Measurements from ENCODE around the gene TENM4.
"Not testable (repeated sequence)": the region's sequence is repeated elsewhere in the genome, so short reads cannot be mapped to it uniquely, and the experiment has no call there.

TENM4 gene

DNA sequence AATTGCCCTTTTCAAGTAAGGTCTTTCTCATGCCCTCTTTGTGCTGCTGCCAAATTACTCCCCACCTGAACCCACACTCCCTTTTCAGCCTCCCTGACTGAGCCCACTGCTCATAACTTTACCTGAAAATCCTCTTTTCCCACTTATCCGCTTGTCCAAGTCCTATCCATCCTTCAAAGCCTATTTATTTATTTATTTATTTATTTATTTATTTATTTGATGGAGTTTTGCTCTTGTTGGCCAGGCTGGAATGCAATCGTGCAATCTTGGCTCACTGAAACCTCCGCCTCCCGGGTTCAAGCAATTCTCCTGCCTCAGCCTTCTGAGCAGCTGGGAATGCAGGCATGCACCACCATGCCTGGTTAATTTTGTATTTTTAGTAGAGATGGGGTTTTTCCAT, 613.5 kb downstream of the TENM4 start:
- DNase-seq = not testable (repeated sequence)

DNA sequence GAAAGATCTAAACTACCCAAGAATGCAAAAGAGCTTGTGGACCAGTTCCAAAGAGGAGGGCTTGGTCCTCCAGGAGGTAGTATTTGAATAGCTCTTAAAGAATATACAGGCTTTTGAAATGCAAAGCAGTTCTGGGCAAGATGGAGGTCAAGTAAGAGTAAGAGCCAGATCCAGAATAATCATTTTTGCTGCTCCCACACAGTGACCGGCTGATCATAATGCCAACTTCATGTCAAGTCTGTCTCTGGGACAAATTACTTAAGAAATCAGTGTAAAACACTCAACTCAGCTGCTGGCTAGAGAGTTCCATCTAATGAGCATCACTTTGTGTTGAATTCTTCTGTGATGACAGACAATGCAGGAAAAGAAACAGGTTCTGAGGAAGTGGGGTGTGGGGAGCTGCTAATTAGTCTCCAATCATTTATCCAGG, 615.2 kb downstream of the TENM4 start:
- no peak for DNase-seq

DNA sequence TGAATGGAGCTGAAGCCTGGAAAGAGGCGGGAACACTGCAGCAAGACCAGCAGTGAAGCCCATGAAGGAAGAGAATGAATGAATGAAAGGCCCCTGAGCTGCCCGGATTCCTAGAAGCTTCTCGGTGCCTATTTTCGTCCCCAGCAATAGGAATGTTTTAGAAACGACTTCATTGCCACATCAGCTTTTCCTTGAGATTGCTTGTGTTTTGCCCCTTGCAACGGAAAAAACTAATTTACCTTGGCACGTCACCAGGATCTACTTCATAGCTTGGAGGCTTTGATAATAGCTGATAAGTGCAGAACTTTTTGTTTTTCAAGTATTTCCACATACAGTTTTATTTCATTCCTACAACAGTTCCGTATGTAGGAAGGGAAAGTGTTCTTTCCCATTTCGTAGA, 617.2 kb downstream of the TENM4 start:
- no peak for DNase-seq

DNA sequence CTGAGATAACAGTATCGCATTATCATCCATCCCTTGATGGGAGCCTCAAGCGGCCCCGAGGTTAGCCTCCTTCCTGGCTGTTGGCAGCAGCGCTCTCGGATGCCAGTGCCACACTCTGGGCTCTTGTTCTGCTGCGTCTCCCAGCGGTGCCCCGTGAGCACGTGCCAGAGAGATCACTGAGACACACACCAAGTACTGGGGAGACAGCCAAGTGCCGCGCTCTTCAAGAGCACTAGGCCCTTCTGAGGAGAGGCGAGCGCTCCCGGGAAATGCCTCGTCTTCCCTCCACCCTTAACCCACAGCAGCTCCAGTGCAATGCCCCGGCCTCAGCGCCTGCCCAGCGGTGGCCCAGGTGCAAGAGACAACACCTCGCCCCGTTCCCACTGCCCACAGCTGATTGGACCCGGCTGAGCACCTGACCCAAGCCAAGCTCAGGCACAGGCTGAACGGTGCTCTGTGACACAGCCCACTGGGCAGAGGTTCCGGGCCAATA, 617.9 kb downstream of the TENM4 start:
- no peak for DNase-seq

DNA sequence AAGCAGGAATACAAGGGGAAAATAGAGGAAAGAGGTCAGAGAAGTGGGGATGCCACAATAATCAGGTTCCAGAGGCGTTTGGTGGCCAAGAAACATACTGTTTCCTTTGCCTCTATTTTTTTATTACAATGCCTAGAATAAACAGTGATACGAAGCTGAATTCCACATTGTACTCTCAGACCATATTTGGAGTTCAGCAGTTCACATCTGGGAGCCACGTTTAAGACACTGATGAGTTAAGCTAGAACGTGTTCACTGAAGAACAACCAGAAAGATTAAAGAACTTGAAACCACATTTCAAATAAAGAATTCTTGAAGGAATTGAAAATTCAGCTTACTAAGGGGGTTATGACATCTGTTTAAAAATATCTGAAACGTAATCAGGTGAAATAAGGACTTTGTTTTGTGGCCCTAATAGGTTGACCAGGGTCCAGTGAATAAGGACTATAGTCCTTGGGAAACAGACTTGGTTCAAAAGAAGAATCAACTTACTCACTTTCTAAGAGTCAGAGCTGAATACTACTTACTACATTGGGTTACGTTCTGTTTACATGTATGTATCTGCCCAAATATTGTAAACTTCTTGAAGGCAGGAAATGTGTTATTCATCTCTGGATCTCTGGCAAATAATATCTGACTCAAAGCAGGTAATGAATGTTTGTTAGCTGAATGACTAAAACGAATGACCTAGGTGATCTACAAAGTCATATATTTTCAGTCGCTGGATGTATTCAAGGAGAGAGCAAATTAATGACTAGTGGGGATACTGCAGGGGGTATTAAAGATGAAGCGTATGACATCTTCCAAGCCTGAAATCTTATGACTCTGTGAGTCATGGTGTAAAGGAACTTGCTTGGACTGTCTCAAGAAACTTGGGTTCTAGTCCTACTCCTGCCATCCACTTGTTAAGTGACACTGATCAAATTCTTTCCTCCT, 619.2 kb downstream of the TENM4 start:
- no peak for DNase-seq

DNA sequence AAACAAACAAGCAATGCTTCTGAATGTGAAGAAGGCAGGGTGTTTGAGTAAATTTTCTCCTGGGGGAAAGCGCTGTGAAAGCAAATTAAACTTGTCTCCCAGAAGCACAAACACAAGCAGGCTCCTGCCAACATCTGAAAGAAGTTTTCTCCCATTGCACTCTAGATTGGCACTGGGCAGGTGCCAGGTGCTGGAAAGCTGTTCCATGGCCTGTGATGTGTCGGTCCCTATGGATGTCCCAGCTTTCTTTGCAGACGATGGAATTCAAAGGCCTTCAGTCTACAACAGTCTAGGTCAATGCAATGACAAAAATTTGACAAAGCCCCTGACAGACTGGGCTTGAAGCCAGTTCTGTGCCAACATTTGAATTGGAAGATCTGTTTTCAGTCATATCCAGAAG, 620.1 kb downstream of the TENM4 start:
- DNase-seq = no peak

DNA sequence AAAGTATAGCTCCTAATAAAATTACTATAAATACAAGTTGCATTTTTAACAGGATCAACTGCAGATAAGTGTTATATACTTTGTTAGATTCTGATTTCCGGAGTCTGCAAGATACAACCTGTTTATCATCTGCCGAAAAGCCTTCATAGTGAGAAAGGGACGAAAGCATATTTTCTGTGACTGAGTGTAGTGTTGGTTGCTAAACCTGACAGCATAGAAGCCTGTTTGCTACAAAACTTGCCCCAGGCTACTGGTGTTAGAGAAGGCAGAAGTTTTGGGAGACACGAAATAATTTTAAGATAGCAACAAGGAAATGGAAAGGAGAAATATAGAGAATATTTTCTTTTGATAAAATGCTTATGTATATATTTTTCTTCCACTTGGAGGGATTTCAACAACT, 622.6 kb downstream of the TENM4 start:
- no peak for DNase-seq

DNA sequence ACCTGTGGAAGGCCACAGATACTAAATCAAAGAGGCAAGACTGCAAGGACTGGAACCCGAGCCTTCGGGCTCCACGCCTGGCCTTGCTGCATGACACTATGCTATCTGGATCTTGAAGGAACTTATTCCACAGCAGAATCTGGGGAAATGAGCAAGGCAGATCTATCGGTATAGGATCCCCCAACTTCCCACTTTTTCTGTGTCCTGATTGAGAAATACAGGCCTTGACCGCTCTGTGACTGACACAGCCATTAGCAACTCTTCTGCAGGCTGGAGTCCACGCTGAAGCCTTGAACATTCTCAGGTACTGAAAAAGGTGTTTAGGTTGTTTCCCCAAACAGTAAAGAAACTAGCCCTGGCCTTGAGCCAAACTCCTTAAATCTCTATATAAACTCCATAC, 625.0 kb downstream of the TENM4 start:
- DNase-seq = no peak

DNA sequence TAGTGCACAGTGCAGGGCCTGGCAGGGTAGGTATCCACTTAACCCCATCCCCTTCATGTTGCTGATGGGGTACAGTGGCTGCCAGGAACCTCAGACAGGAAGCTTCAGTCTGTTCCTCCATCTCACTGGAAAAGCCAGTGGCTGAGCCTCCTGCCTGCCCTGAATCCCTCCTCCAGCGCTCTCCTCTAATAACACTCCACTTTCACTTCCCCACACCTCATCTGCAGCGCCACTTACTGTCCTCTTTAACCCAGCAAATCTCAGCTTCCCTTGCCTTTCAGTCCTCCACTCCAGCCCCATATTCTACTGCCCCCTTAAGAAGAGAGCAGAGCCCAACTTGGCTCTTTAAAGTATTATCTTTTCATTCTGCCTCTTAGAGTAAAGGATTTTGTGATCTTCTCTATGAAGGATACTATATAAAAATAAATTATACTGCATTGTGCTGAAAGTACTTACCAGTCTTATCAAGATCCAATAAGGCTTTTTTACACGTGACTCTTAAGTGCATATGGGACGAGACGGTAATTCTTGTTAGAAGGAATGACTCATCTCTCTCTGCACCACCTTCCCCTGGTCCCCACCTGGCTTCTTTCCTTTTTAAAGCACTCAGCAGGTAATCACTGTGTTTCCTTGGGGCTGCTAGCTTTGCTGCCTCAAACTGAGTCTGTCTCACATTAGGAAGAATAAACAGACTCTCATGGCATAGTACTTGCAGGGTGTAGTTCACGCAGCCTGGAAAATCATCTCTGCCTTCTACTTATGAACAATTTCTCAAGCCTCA, 628.1 kb downstream of the TENM4 start:
- DNase-seq = no peak

DNA sequence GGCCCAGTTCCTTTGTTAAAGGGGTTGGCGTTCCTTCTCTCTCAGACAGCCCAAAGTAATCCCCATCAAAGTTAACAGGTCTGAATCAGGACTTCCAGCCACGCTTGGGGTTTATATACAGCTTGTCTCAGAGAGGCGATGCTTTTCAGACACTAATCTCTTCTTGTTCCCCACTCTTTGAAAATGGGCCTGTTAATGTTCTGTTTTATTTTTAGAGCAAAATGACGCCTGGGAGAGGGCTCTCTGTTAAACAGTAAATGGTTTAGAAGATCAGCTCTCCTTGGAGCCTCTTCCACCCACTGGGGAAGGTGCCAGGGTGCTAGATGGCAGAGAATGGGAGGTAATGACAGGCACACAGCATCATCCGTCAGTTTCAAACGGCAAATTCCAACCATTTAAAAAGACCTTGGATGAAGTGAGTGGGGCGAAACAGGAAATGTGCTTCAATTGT, 630.2 kb downstream of the TENM4 start:
- no peak for DNase-seq

DNA sequence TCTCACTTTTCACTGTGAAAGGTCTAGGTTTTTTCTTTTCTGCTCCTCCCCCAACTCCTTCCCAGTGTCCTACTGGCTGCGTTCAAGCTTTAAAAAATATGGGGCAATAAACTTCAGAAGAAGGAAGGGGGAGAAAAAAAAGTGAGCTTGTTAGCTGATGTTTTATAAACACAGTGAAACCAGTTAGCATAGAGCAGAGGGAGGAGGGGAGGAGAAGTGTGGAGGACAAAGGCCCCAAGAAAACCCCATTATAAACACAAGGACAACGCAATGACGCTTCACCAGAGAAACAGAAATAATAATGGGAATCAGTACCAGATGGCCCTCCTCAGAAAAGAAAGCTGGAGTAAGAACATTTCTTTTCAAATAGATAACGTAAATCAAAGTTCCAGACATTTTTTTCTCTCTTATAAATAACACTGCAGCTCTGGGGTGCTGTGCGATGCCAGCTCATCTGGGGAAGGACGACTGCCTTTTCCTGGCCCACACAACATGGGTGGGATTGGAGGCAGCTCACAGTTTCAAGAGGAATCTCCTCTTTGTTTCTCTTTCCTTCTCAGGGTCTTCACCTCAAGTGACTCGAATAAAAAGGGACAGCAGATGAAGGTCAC, 630.8 kb downstream of the TENM4 start:
- no peak for DNase-seq

DNA sequence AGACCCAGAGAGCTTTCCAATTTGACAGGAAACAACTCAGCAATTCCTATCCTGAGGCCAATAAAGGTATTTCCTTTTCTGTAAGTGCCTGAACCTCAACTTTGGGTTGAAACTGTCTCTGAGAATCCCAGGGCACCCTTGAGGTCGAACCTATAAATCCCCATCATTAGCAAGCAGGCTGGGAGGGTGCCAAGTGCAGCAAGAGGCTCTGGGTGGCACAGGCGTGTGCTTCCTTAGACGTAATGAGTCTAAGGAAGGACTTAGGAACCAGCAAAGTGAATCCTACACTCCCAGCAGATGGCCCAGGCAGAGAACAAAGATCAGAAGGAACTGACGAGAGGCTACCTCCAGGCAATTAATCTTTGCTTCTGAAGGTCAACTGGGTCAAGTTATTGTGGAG, 631.9 kb downstream of the TENM4 start:
- DNase-seq = no peak

DNA sequence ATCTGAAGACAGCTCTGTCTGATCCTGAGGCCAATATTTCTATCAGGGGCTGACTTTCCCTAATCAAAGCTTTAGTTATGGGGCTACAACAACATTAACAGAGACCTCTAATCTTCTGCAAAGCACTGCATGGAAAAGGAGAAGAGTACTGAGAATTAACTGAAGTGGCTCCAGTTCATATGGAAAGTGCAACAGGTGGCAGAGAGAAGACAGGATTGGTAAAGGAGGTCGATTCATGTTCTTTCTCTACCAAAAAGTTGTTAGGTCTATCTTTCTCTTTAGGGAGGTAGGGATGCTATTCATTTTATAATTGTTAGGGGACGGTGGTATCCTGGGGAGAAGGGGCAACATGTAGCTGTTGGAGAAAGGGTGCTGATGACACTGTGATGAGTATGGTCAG, 633.5 kb downstream of the TENM4 start:
- no peak for DNase-seq

DNA sequence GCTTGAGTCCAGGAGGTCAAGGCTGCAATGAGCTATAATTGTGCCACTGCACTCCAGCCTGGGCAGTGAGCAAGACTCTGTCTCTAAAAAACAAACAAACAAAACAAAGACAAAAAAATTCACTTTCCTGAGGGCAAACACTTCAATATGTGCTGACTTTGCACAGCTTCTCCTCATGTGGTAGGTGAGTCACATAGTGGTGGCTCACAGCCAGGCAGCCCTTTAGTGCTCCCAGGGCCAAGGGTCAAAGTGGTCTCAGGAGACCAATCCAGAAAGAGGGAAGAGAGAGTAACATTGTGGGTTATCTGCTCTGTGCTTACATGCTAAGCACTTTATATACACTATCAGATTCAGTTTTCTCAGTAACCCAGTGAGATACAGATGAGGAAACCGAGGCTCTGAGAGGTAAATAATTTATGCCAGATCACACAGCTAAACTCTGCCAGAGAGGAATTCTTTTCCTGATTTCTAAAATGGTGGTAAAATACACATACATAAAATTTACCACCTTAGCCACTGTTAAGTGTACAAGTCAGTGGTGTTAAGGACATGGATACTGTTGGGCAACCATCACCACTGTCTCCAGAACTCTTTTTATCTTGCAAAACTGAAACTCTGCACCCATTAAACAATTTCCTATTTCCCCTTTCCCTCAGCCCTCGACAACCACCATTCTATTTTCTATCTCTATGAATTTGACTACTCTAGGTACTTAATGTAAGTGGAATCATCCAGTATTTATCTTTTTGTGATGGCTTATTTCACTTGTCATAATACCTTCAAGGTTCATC, 634.4 kb downstream of the TENM4 start:
- no peak for DNase-seq

DNA sequence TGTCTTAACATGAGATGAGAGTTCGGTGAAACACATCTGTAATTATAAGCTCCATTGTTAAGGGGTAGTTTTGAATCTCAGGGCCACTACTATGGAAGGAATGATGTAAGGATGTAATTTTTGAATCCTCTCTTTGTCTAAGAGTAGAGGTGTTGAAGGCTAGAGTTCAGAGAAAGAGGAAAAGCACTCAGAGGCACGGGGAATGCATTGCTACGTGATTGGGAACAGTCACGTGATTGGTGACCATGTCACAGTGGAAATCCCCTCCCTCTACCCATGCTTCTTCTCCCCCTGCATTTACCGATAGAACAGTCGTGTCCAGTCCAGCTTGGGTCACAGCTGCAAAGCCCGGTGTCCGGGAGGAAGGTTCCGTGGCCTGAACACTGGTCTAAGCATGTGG, 635.8 kb downstream of the TENM4 start:
- DNase-seq = no peak

DNA sequence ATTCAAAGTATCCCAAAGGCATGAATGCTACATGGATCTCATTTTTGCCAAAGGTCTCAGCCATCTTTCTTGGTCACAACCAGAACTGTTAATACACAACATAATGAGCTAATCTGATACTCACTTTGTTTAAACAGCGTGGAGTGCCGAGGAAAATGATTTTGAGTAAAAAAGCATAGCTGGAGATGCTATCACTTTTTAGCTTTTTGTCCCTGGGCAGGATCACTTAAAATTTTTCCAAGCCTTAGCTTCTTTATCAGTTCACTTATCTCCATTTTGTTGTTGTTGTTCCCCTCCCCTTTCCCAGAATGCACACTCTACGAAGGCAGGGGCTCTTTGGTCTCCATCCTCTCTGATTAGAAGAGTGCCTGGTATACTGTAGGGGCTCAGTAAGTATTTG, 636.8 kb downstream of the TENM4 start:
- DNase-seq = no peak

DNA sequence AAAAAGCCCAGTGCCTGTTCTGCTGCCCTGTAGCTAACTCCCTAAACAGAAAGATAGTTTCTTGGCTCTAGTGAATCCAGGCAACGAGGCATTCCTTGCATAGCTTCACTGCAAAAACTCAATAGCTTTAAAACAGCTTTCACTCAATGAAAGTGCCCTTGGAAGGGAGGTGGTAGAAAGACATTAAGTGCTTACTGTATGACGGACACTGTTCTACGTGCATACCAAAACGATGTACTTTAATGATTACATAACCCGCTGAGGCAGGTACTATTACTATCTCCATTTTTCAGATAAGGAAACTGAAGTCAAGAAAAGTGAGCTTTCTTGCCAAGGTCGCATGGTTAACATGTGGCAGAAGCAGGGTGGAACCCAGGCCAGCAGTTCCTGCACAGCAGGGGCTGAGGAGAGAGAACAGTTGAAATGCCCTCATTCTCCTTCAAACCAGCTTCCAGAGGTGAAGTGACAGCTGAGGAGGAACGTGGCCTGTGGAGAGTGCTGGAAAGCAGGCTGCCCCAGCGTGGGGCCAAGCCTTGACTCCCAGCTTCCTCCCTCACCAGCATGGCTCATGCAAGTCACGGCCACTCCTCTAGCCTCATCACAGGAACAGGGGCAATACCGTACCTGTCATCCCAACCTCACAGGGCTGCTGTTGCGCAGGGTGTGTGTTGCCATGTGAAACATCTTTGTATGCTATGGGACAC, 638.6 kb downstream of the TENM4 start:
- no peak for DNase-seq

DNA sequence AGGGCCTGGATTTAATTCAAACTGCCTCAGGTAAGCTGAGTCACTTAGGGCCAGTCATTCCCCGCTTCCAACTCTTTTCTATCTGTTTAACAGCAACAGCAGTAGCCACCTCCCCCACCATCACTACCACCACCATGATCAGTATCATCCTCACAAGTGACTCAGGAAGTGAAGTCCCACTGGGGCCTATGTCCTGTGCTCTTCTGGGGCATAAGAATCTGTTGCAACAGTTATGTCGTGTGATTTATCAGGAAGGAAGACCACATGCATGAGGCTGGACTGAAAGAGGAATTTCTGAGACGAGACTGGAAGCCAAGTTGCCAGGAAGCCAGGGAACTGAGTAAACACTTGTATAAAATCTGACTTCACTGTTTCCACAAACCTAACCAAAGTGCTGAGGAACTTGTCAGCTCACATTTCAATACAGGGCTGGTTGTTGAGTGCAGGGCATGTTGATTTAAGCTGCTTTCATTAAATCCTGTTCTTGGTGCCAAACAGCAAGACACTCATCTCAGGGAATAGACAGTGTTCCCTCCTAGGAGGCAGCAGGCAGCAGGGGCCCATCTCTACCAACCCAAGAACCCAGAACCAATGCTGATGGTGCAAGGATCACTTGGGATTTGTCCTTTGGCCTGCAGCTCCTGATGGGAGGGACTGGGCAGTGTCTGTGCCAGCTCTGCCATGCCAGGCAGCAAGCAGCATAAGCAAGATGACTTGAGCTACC, 639.5 kb downstream of the TENM4 start:
- DNase-seq = no peak

DNA sequence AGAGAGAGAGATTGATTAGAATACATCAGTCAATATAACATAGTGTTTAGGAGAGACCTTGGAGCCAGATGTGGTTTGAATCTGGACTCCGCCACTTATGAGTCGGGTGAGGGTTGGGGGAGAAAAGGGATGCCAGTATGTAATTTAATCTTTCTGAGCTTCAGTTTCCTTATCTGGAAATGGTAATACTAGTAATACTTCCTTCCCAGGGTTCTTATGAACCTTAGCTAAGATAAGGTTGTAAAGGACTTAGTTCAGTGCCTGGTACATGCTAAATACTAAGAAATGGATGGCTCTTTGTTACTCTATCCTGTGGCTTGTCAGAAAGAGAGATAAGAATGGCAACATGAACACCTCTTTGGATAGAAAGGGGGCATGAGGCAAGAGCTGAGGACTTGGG, 640.1 kb downstream of the TENM4 start:
- no peak for DNase-seq

DNA sequence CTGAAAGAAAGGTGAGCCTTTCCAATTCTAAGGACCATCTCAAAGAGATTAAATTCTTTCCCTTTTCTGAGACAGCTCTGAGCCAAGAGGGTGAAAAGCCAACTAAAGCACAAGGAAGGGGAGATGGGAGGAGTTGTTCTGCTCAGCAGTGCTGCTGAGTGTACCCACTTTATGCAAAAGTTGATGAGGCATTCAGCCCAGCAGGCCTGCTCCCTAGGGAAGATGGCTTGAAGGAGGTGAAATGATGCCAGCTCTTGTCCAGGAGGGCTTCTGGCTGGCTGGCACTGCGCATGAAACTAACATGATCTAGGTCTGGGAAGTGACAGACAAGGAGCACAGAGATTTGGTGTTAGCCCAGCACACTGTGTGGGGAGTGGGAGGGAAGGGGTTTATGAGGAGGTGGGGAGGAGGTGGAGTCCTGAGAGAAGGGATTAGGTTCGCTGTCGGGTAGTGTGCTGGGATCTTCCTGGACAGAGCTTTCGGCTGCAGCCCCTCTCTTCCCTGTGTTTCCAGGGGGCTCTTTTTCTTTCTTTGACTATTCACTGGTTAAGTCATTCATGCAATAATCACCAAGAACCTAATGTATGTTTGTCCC, 640.6 kb downstream of the TENM4 start:
- DNase-seq = no peak

DNA sequence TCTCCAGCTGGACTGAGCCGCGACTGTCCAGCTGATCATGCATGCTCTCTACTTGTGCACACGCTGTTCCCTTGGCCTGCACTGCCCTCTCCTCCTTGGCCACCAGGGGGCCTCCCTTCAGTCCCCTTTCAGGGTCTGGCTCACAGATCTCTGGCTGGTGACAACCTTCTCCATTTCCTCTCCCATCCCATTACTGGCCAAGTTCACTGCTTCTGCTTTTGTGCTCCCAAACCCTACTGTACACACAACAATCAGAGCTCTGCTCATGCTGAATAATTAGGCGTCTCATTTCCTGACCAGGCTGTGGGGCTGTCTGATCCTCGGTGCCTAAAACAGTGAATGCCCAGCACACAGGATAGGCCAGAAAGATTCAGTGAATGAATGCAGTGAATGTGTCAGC, 642.2 kb downstream of the TENM4 start:
- no peak for DNase-seq

Data from NCI-H1694 (cell line).